HG03280 (cell line): ENCODE results near the gene SOCS1.

Experiments
- ATAC-seq: cut with Tn5 transposase; IDR thresholded peaks from one replicate; pipeline ENCODE4 v1.9.1; 2021; ENCODE audit warnings: mild to moderate bottlenecking, moderate library complexity; ENCODE audit not compliant: unreplicated experiment

SOCS1 gene

DNA sequence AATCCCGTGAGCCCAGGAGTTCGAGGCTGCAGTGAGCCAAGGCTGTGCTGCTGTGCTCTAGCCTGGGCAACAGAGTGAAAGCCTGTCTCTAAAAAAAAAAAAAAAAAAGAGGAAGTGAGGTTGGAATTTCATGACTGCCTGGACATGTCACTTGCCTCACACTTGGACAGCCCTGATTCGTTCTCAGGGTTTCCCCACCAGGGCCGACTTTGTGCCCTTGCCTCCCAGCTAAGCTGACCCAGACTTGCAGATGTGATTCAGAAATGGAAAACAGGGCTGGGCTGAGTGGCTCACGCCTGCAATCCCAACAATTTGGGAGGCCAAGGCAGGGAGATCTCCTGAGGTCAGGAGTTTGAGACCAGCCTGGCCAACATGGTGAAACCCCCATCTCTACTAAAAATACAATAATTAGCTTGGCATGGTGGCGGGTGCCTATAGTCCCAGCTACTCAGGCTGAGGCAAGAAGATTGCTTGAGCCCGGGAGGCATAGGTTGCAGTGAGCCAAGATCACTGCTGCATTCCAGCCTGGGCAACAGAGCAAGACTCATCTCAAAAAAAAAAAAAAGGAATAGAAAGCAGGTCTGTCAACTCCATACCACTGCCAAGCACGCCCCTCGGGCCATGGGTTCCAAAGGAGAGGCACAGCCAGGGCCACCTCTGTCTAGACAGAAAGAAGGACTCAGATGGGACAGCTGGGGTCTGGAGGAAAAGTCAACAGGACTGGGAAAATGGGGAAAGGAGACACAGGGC, 46.9 kb downstream of the SOCS1 start:
- no peak for ATAC-seq

DNA sequence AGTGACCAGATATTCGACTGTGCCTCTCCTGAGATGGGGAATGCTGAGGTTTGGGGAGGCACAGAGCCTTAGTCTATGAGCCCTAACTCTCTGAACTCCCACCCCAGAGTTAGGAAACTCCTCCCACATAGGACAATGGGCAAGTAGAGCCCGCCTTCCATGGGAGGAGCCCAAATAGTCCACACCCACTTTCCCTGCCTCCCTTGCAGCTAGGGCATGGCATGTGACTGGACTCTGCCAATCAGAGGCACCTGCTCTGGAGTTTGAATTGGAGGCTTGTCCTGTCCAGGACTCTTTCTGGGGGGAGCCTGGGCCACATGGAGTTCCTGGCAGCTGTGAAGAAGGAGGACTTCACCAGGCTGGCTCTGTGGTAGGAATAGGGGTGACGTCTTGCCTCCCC, 48.4 kb downstream of the SOCS1 start:
- no peak for ATAC-seq

DNA sequence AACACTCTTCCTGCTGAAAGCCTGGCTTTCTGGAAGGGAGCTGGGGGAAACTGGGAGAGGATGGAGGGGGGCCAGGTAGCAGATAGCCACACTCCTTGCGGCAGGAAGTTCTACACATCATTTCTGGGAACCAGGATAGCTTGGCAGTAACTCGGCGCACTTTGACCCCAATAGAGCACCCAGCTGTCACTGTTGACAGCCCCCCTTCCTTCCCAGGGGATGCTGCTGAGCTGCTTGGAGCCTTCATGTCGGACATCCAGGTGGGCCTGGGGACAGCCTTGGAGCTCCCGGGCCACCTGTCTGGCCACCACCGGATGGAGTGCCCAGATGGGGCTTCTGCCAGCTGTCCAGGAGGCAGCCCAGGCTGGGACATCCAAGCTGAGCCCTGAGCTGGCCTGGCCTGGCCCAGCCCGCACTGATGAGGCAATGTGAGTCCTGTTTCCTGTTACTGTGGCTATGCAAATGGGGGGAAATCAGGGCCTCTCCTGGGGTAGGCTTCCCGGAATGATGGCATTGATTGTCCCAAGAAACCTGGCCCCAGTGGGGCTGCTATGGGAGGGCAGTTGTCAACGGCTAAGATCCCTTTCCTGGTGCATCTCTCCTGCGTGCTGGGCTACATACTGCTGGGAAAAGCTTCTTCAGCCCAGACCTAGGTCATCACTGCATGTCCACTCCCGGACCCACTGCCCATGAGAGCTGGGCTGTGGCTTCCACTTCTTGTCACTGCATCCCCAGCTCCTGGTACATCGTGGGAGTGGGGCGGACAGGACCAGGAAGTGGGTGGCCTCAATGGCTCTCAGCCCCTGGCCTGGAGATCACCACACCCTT, 50.0 kb downstream of the SOCS1 start:
- ATAC-seq = no peak

DNA sequence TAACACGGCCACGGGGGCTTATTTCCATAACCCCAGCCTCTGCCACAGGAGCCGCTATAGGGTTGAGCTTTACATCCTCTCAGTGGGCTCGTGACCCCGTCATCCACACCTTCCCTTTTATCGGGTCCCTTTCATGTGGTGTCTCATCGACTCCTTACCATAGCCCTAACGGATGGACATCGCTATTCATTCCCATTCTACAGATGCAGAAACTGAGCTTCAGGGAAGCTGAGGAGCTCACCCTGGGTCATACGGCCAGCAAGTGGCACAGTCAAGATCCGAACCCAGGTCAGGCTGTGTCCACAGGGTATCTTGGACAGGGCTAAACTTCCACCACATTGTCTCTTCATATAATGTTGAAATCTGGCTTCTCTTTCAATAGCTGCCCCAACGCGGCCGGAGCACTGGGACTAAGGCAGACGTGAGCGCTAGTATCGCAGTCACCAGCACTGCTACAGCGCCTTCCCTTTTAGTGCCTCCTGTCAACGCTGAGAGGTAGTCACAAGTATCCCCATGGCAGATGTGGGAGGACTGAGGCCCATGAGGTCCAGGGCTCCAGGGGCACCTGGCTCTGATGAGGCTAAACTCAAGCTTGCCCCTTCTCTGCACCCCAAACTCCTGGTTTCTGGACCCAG, 50.8 kb downstream of the SOCS1 start:
- ATAC-seq = no peak

DNA sequence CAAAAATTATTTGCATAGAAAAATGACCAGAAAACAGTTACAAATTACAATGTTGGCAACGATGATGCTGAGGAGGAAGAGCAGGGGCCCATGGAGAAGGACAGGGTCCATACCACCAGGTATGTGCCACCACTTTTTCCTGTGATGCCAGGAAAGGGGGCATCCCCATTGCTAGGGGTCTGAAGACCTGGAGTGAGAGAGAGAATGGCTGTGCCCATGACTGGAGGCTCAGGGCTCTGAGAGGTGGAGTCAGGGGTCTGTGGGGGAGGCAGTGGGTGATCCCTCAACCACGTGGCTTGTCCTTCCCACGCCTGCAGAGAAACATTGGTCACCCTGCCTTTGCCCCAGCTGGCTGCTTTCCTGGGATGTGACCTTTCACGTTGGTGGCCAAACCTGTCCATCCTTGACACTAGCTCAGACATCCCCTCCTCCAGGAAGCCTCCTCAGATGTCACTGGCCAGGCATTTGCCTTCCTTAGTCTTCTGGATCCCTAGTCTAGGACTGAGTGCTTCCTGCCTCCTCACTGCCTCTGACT, 51.4 kb downstream of the SOCS1 start:
- no peak for ATAC-seq
